ENCODE data around the gene OR10G6.

OR10G6 gene

GRCh38 chr11:123979311-123979710, 15.7 kb downstream of the OR10G6 start:
- Histone ChIP-seq H2AFZ (ENCODE audit: low read depth, low read length) (no peak overlapping the region), H3K9me3 (ENCODE audit: insufficient read depth, low read length) (no peaks in the 10 kb centered on the region), H3K4me2 (ENCODE audit: low read length) (no peak overlapping the region), H3K79me2 (ENCODE audit: low read length) (no peaks in the 10 kb centered on the region), H3K36me3 (replicated peaks; ENCODE audit: low read depth, low read length) (no peaks in the 10 kb centered on the region), H3K27me3 (ENCODE audit: low read depth, low read length) (no peaks in the 10 kb centered on the region), H3K4me3 (ENCODE audit: low read length) (no peak overlapping the region), H3K4me1 (ENCODE audit: low read length) (no peaks in the 10 kb centered on the region), H4K20me1 (ENCODE audit: insufficient read depth, low read length) (no peaks in the 10 kb centered on the region), H3K27ac (ENCODE audit: low read length) (no peak overlapping the region), H3K9ac (ENCODE audit: low read length) (no peak overlapping the region)
- TF ChIP-seq EZH2phosphoT487 (IDR thresholded peaks at IDR 0.05; ENCODE audit: low read depth) (no peak), CTCF (IDR thresholded peaks at IDR 0.05; ENCODE audit: low read depth, low read length) (no peak)

- no peak for TF ChIP-seq EZH2phosphoT487 (IDR thresholded peaks at IDR 0.05; ENCODE audit: low read depth)
- H3K9ac ChIP-seq (ENCODE audit: low read length): no peak within 1 kb of the TSS
- H2AFZ ChIP-seq (ENCODE audit: low read depth, low read length): no peak within 1 kb of the TSS
- H3K4me2 ChIP-seq (ENCODE audit: low read length): no peak within 1 kb of the TSS
- no peaks in the 10 kb centered on the region for H3K4me1 ChIP-seq (ENCODE audit: low read length)
- H3K79me2 ChIP-seq (ENCODE audit: low read length): no peaks in the 10 kb centered on the region
- H3K36me3 ChIP-seq (replicated peaks; ENCODE audit: low read depth, low read length): no peaks in the 10 kb centered on the region
- no peaks in the 10 kb centered on the region for H4K20me1 ChIP-seq (ENCODE audit: insufficient read depth, low read length)
- H3K27me3 ChIP-seq (ENCODE audit: low read depth, low read length): no peaks in the 10 kb centered on the region
- no peak within 1 kb of the TSS for H3K4me3 ChIP-seq (ENCODE audit: low read length)
- no peaks in the 10 kb centered on the region for H3K9me3 ChIP-seq (ENCODE audit: insufficient read depth, low read length)
- H3K27ac ChIP-seq (ENCODE audit: low read length): no peak within 1 kb of the TSS
Observed at GRCh38 chr11:123977731-123978347, 17.1 kb downstream of the OR10G6 start, which contains the start of gene OR10S1. TSS of gene OR10S1 (minus strand) at chr11:123977781. CDS start at chr11:123977664, 117 bp downstream.

GRCh38 chr11:123976770-123977560, 18.0 kb downstream of the OR10G6 start:
- Histone ChIP-seq H3K9me3 (ENCODE audit: insufficient read depth, low read length) (no peaks in the 10 kb centered on the region), H3K9ac (ENCODE audit: low read length) (no peak overlapping the region), H2AFZ (ENCODE audit: low read depth, low read length) (no peak overlapping the region), H3K36me3 (replicated peaks; ENCODE audit: low read depth, low read length) (no peaks in the 10 kb centered on the region), H3K4me3 (ENCODE audit: low read length) (no peak overlapping the region), H3K4me1 (ENCODE audit: low read length) (no peaks in the 10 kb centered on the region), H3K27ac (ENCODE audit: low read length) (no peak overlapping the region), H3K79me2 (ENCODE audit: low read length) (no peaks in the 10 kb centered on the region), H4K20me1 (ENCODE audit: insufficient read depth, low read length) (no peaks in the 10 kb centered on the region), H3K4me2 (ENCODE audit: low read length) (no peak overlapping the region), H3K27me3 (ENCODE audit: low read depth, low read length) (no peaks in the 10 kb centered on the region)
- TF ChIP-seq EZH2phosphoT487 (IDR thresholded peaks at IDR 0.05; ENCODE audit: low read depth) (no peak), CTCF (IDR thresholded peaks at IDR 0.05; ENCODE audit: low read depth, low read length) (no peak)

- Histone ChIP-seq H3K4me1 (ENCODE audit: low read length) (no peaks in the 10 kb centered on the region), H2AFZ (ENCODE audit: low read depth, low read length) (no peak overlapping the region), H3K36me3 (replicated peaks; ENCODE audit: low read depth, low read length) (no peaks in the 10 kb centered on the region), H4K20me1 (ENCODE audit: insufficient read depth, low read length) (no peaks in the 10 kb centered on the region), H3K9ac (ENCODE audit: low read length) (no peak overlapping the region), H3K4me3 (ENCODE audit: low read length) (no peak overlapping the region), H3K27me3 (ENCODE audit: low read depth, low read length) (no peaks in the 10 kb centered on the region), H3K4me2 (ENCODE audit: low read length) (no peak overlapping the region), H3K9me3 (ENCODE audit: insufficient read depth, low read length) (no peaks in the 10 kb centered on the region), H3K79me2 (ENCODE audit: low read length) (no peaks in the 10 kb centered on the region), H3K27ac (ENCODE audit: low read length) (no peak overlapping the region)
- TF ChIP-seq EZH2phosphoT487 (IDR thresholded peaks at IDR 0.05; ENCODE audit: low read depth): no peak
- TF ChIP-seq CTCF (IDR thresholded peaks at IDR 0.05; ENCODE audit: low read depth, low read length): no peak
Observed at GRCh38 chr11:123973816-123974215, 21.1 kb downstream of the OR10G6 start.
